Mammary epithelial cell (primary cell): ENCODE data around the gene RFX3.

ENCODE experiments used
- EZH2 ChIP-seq: IDR thresholded peaks from 2 replicates; pipeline ENCODE4 v1.6.1; 2012; ENCODE audit warnings: low read length, inconsistent platforms, borderline replicate concordance
- TF ChIP-seq, protein P1 (sequence below), 2 donors: IDR thresholded peaks in 1 of 2; conservative IDR thresholded peaks in 1 of 2; 2 replicates each; pipeline ENCODE4 v1.5.1; 2011 to 2012; ENCODE audit warnings: inconsistent platforms in 2 of 2, low read length in 2 of 2, mild to moderate bottlenecking in 2 of 2, control low read depth in 1 of 2, low read depth in 1 of 2; ENCODE audit not compliant: insufficient read depth in 1 of 2; ENCODE audit errors: extremely low read depth in 1 of 2

DNA sequence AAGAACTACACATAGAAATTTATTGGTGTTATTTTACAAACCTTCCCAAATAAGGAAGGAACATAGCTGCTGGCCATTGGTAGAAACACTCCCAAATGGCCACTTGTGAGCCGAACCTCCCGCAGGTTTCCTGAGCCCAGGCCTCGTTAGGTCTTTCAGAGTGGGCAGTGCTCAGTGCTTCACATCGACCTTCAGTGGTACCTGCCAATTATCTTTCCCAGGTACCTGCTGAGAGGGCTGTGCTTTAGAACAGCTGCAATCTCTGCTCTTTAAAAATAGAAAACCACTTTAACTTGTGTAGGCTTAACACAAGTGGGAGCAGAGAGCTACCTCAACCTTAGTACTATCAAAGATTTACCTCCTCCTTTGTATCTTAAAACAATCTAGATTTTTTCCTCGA lies 334.1 kb downstream of the RFX3 start:
- TF ChIP-seq, protein P1, sequence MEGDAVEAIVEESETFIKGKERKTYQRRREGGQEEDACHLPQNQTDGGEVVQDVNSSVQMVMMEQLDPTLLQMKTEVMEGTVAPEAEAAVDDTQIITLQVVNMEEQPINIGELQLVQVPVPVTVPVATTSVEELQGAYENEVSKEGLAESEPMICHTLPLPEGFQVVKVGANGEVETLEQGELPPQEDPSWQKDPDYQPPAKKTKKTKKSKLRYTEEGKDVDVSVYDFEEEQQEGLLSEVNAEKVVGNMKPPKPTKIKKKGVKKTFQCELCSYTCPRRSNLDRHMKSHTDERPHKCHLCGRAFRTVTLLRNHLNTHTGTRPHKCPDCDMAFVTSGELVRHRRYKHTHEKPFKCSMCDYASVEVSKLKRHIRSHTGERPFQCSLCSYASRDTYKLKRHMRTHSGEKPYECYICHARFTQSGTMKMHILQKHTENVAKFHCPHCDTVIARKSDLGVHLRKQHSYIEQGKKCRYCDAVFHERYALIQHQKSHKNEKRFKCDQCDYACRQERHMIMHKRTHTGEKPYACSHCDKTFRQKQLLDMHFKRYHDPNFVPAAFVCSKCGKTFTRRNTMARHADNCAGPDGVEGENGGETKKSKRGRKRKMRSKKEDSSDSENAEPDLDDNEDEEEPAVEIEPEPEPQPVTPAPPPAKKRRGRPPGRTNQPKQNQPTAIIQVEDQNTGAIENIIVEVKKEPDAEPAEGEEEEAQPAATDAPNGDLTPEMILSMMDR (conservative IDR thresholded peaks at IDR 0.05 in 1 of 2, IDR thresholded peaks at IDR 0.05 in 1 of 2; ENCODE audit: extremely low read depth in 1 of 2, insufficient read depth in 1 of 2, low read depth in 1 of 2, low read length in 2 of 2), result no peak
- no peak for TF ChIP-seq EZH2
